H9 (cell line): ENCODE measurements around the gene ZNF664. TPM values are rescaled to one million over a fixed set of nuclear protein-coding genes. Genes with fewer than 3 reads are reported as not detected.

ENCODE experiments used
- DNase-seq: peaks from one replicate; pipeline ENCODE4 v3.0.0-alpha.2; 2017
- H2AFZ ChIP-seq: one replicate; pipeline ENCODE4 v1.6.1; 2013; ENCODE audit warnings: mild to moderate bottlenecking, low read length, control low read depth, moderate library complexity
- H2AK5ac ChIP-seq: 2 replicates; pipeline ENCODE4 v1.6.1; 2013; ENCODE audit warnings: low read length, control low read depth, mixed read lengths; ENCODE audit not compliant: insufficient read length
- H2BK120ac ChIP-seq: one replicate; pipeline ENCODE4 v1.6.1; 2013; ENCODE audit warnings: low read depth, mild to moderate bottlenecking, low read length, control low read depth, inconsistent platforms; ENCODE audit not compliant: poor library complexity, severe bottlenecking
- H2BK12ac ChIP-seq: 2 replicates; pipeline ENCODE4 v1.6.1; 2013; ENCODE audit warnings: low read length, control low read depth, mixed read lengths, low read depth; ENCODE audit not compliant: insufficient read length
- H2BK15ac ChIP-seq: 2 replicates; pipeline ENCODE4 v1.6.1; 2013; ENCODE audit warnings: low read depth, low read length, control low read depth
- H2BK20ac ChIP-seq: one replicate; pipeline ENCODE4 v1.6.1; 2013; ENCODE audit warnings: low read depth, mild to moderate bottlenecking, low read length, control low read depth, inconsistent platforms; ENCODE audit not compliant: poor library complexity, severe bottlenecking
- H2BK5ac ChIP-seq: 2 replicates; pipeline ENCODE4 v1.6.1; 2013; ENCODE audit warnings: low read length, control low read depth, mixed read lengths; ENCODE audit not compliant: insufficient read length
- H3K14ac ChIP-seq: 2 replicates; pipeline ENCODE4 v1.6.1; 2013; ENCODE audit warnings: low read length, control low read depth; ENCODE audit not compliant: insufficient read depth
- H3K18ac ChIP-seq: 2 replicates; pipeline ENCODE4 v1.6.1; 2013; ENCODE audit warnings: low read depth, mild to moderate bottlenecking, mixed read lengths, low read length, control low read depth; ENCODE audit not compliant: insufficient read length
- H3K23ac ChIP-seq: 2 replicates; pipeline ENCODE4 v1.6.1; 2013; ENCODE audit warnings: low read length, control low read depth, mixed read lengths, low read depth; ENCODE audit not compliant: insufficient read length
- H3K23me2 ChIP-seq: 2 replicates; pipeline ENCODE4 v1.6.1; 2013; ENCODE audit warnings: low read depth, mild to moderate bottlenecking, mixed read lengths, low read length, control low read depth; ENCODE audit not compliant: insufficient read length, poor library complexity, severe bottlenecking
- H3K27ac ChIP-seq: 2 replicates; pipeline ENCODE4 v1.5.1; 2013; ENCODE audit warnings: low read length, control low read depth, mixed read lengths, low read depth; ENCODE audit not compliant: insufficient read length
- H3K27me3 ChIP-seq: 2 replicates; pipeline ENCODE4 v1.6.1; 2013; ENCODE audit warnings: low read length, control low read depth, inconsistent platforms; ENCODE audit not compliant: insufficient read depth
- H3K4ac ChIP-seq: 2 replicates; pipeline ENCODE4 v1.6.1; 2013; ENCODE audit warnings: low read depth, mild to moderate bottlenecking, control low read depth, inconsistent platforms, low read length, moderate library complexity
- H3K4me1 ChIP-seq: 2 replicates; pipeline ENCODE4 v1.6.1; 2013; ENCODE audit warnings: low read length, control low read depth, inconsistent platforms; ENCODE audit not compliant: insufficient read depth
- H3K4me2 ChIP-seq: 2 replicates; pipeline ENCODE4 v1.6.1; 2013; ENCODE audit warnings: low read length, control low read depth, mixed read lengths; ENCODE audit not compliant: insufficient read length, insufficient read depth
- H3K56ac ChIP-seq: 2 replicates; pipeline ENCODE4 v1.6.1; 2013; ENCODE audit warnings: low read depth, mild to moderate bottlenecking, mixed read lengths, low read length, control low read depth; ENCODE audit not compliant: insufficient read length
- H3K79me1 ChIP-seq: 2 replicates; pipeline ENCODE4 v1.6.1; 2013; ENCODE audit warnings: low read depth, mild to moderate bottlenecking, moderate library complexity, low read length, control low read depth, inconsistent platforms; ENCODE audit not compliant: insufficient read depth, poor library complexity, severe bottlenecking
- H3K79me2 ChIP-seq: 2 replicates; pipeline ENCODE4 v1.6.1; 2013; ENCODE audit warnings: low read length, control low read depth, inconsistent platforms; ENCODE audit not compliant: insufficient read depth
- H3K9ac ChIP-seq: 2 replicates; pipeline ENCODE4 v1.6.1; 2013; ENCODE audit warnings: low read length, control low read depth, mixed read lengths; ENCODE audit not compliant: insufficient read length; ENCODE audit errors: extremely low read depth
- H3K9me3 ChIP-seq: one replicate; pipeline ENCODE4 v1.6.1; 2013; ENCODE audit warnings: low read depth, low read length, inconsistent platforms; ENCODE audit not compliant: control insufficient read depth
- H3T11ph ChIP-seq: one replicate; pipeline ENCODE4 v1.6.1; 2013; ENCODE audit warnings: mild to moderate bottlenecking, low read length, control low read depth, inconsistent platforms
- H4K20me1 ChIP-seq: one replicate; pipeline ENCODE4 v1.6.1; 2013; ENCODE audit not compliant: control insufficient read depth, insufficient read length, insufficient read depth
- H4K5ac ChIP-seq: 2 replicates; pipeline ENCODE4 v1.6.1; 2013; ENCODE audit warnings: low read depth, mild to moderate bottlenecking, mixed read lengths, low read length, control low read depth; ENCODE audit not compliant: insufficient read length
- H4K8ac ChIP-seq: replicated peaks from 2 replicates; pipeline ENCODE4 v1.6.1; 2013; ENCODE audit warnings: low read length, control low read depth, mixed read lengths, low read depth; ENCODE audit not compliant: insufficient read length
- H4K91ac ChIP-seq: 2 replicates; pipeline ENCODE4 v1.6.1; 2013; ENCODE audit warnings: low read depth, mild to moderate bottlenecking, moderate library complexity, mixed read lengths, low read length, control low read depth; ENCODE audit not compliant: insufficient read length
- H3K27ac Mint-ChIP-seq, 3 experiments: 2 replicates in 2 of 3; 3 replicates in 1 of 3; pipeline ENCODE4 v1.8.0; 2020 to 2021; ENCODE audit warnings: mixed read lengths in 3 of 3, mild to moderate bottlenecking in 1 of 3, moderate library complexity in 1 of 3
- H3K27me3 Mint-ChIP-seq: 2 replicates; pipeline ENCODE4 v1.8.0; 2021; ENCODE audit warnings: low read depth, mild to moderate bottlenecking, moderate library complexity, mixed read lengths
- H3K36me3 Mint-ChIP-seq, 3 experiments: 2 replicates in 2 of 3; 3 replicates in 1 of 3; pipeline ENCODE4 v1.8.0; 2020 to 2021; ENCODE audit warnings: low read depth in 3 of 3, mixed read lengths in 3 of 3; ENCODE audit not compliant: insufficient read depth in 1 of 3
- H3K4me1 Mint-ChIP-seq, 2 experiments: 2 replicates each; pipeline ENCODE4 v1.8.0; 2020; ENCODE audit warnings: mixed read lengths in 2 of 2
- H3K4me3 Mint-ChIP-seq, 2 experiments: 2 replicates in 1 of 2; 3 replicates in 1 of 2; pipeline ENCODE4 v1.8.0; 2020 to 2021; ENCODE audit warnings: mild to moderate bottlenecking in 2 of 2, mixed read lengths in 2 of 2, moderate library complexity in 1 of 2
- H3K9me3 Mint-ChIP-seq, 2 experiments: 2 replicates in 1 of 2; 3 replicates in 1 of 2; pipeline ENCODE4 v1.8.0; 2020; ENCODE audit warnings: mild to moderate bottlenecking in 2 of 2, mixed read lengths in 2 of 2, moderate library complexity in 1 of 2
- WGBS: extraction: QIAGEN DNeasy Blood & Tissue Kit; methylation state at CpG from one replicate; pipeline ENCODE4 v1.1.7; 2013; ENCODE audit warnings: missing lambda C conversion rate, low lambda C conversion rate, mixed read lengths; ENCODE audit not compliant: insufficient read length; ENCODE audit errors: extremely low coverage; 5-methylcytosine and 5-hydroxymethylcytosine counted together
- total RNA-seq: library from RNA; stranded (reverse); gene quantifications from 2 replicates; pipeline ENCODE4 v1.2.1, GENCODE V29; 2021
- TF ChIP-seq, protein P1 (sequence below): fragments of 200-600 bp; sonication (generic); conservative IDR thresholded peaks from 3 replicates; pipeline ENCODE4 v1.8.0; 2021; ENCODE audit warnings: antibody characterized with exemption, mild to moderate bottlenecking

The ZNF664 gene
- total RNA-seq, 1 experiment from 2014 or later, result 29.5 TPM

GRCh38 chr12:124000111-124000510, 27.1 kb downstream of the ZNF664 start:
- no peak overlapping the region for H3K4me2 ChIP-seq
- H2AFZ ChIP-seq, result no peak overlapping the region
- H3K9ac ChIP-seq, result no peak overlapping the region
- H3K27ac Mint-ChIP-seq, result no peak overlapping the region
- H2BK12ac ChIP-seq, result no peak overlapping the region
- TF ChIP-seq, protein P1, sequence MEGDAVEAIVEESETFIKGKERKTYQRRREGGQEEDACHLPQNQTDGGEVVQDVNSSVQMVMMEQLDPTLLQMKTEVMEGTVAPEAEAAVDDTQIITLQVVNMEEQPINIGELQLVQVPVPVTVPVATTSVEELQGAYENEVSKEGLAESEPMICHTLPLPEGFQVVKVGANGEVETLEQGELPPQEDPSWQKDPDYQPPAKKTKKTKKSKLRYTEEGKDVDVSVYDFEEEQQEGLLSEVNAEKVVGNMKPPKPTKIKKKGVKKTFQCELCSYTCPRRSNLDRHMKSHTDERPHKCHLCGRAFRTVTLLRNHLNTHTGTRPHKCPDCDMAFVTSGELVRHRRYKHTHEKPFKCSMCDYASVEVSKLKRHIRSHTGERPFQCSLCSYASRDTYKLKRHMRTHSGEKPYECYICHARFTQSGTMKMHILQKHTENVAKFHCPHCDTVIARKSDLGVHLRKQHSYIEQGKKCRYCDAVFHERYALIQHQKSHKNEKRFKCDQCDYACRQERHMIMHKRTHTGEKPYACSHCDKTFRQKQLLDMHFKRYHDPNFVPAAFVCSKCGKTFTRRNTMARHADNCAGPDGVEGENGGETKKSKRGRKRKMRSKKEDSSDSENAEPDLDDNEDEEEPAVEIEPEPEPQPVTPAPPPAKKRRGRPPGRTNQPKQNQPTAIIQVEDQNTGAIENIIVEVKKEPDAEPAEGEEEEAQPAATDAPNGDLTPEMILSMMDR, result no peak
- H2AK5ac ChIP-seq, result no peak overlapping the region
- H3K27me3 ChIP-seq, result no peaks in the 10 kb centered on the region
- H3K27me3 Mint-ChIP-seq, result no peaks in the 10 kb centered on the region; the same call in 1 of the 2 replicates
- H3K56ac ChIP-seq, result no peak overlapping the region
- no peaks in the 10 kb centered on the region for H3K4me1 ChIP-seq
- H3K23ac ChIP-seq, result no peak overlapping the region
- no peak overlapping the region for H3K4ac ChIP-seq
- no peaks in the 10 kb centered on the region for H3K9me3 ChIP-seq
- H2BK5ac ChIP-seq, result no peak overlapping the region
- no peaks in the 10 kb centered on the region for H3K79me1 ChIP-seq
- peaks cover 0 to 4% (median 3%) of the 10 kb centered on the region in 3 experiments; a peak in 3 of 7 replicates for H3K36me3 Mint-ChIP-seq
- H3K14ac ChIP-seq, result no peak overlapping the region
- DNase-seq, result no peak
- H2BK120ac ChIP-seq, result no peak overlapping the region
- H4K5ac ChIP-seq, result no peak overlapping the region
- no peak overlapping the region for H3K27ac ChIP-seq
- no peak overlapping the region for H3K4me3 Mint-ChIP-seq
- no peak overlapping the region for H4K8ac ChIP-seq
- no peaks in the 10 kb centered on the region for H3K23me2 ChIP-seq
- no peak overlapping the region for H2BK20ac ChIP-seq
- H3K18ac ChIP-seq, result no peak overlapping the region
- H3K4me1 Mint-ChIP-seq, result peaks cover 16 to 19% of the 10 kb centered on the region in 2 experiments
- H4K91ac ChIP-seq, result no peak overlapping the region
- no peak overlapping the region for H2BK15ac ChIP-seq
- H3T11ph ChIP-seq, result no peak overlapping the region
- H3K9me3 Mint-ChIP-seq, result no peaks in the 10 kb centered on the region
- no peaks in the 10 kb centered on the region for H3K79me2 ChIP-seq
- H4K20me1 ChIP-seq, result no peaks in the 10 kb centered on the region
- no CpG with 5 or more reads among the region's 5 CpGs for WGBS
